Esophagus muscularis mucosa (tissue), 4 donors: ENCODE data around the gene SRSF2.

Experiments
- EP300 ChIP-seq: sonication (generic); formaldehyde crosslinking; IDR thresholded peaks from one replicate; pipeline ENCODE4 v1.6.1; 2017; ENCODE audit warnings: antibody characterized with exemption
- POLR2A ChIP-seq: fragments of 450-650 bp; IDR thresholded peaks from one replicate; pipeline ENCODE4 v1.6.1; 2017; ENCODE audit warnings: antibody characterized with exemption, moderate library complexity, mild to moderate bottlenecking, low read depth
- POLR2AphosphoS5 ChIP-seq, 2 donors: sonication (generic); formaldehyde crosslinking; IDR thresholded peaks; one replicate each; pipeline ENCODE4 v1.6.1; 2017; ENCODE audit warnings: antibody characterized with exemption in 2 of 2
- TF ChIP-seq, protein P1 (sequence below), 3 experiments: fragments of 200-600 bp in 2 of 3; fragments of 450-650 bp in 1 of 3; sonication (generic) in 2 of 3; IDR thresholded peaks; one replicate each; pipeline ENCODE4 v1.5.1; 2017 to 2019; ENCODE audit warnings: antibody characterized with exemption in 3 of 3, mild to moderate bottlenecking in 2 of 3, moderate library complexity in 1 of 3

DNA sequence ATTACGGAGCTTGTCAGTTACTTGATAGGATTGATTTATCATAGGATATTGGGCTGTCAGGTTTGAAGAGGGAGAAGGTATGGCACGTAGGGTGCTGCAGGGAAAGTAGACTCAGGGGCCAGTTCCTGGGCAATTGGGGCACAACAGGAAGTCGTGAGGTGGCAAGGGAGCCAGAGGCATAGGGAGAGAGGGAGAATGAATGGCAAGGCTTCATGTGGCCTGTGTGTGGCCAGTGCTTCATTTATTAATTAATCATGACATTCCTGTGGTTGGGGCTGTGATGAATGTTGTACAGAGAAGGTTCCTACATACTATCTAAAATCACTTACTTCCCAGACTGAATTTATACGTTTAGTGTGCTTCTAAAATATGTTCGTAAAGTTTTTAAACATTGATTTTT is 20.1 kb upstream of the SRSF2 start:
- TF ChIP-seq, protein P1, sequence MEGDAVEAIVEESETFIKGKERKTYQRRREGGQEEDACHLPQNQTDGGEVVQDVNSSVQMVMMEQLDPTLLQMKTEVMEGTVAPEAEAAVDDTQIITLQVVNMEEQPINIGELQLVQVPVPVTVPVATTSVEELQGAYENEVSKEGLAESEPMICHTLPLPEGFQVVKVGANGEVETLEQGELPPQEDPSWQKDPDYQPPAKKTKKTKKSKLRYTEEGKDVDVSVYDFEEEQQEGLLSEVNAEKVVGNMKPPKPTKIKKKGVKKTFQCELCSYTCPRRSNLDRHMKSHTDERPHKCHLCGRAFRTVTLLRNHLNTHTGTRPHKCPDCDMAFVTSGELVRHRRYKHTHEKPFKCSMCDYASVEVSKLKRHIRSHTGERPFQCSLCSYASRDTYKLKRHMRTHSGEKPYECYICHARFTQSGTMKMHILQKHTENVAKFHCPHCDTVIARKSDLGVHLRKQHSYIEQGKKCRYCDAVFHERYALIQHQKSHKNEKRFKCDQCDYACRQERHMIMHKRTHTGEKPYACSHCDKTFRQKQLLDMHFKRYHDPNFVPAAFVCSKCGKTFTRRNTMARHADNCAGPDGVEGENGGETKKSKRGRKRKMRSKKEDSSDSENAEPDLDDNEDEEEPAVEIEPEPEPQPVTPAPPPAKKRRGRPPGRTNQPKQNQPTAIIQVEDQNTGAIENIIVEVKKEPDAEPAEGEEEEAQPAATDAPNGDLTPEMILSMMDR (IDR thresholded peaks at IDR 0.05), result no peak
- TF ChIP-seq POLR2AphosphoS5 (IDR thresholded peaks at IDR 0.05) (no peak), POLR2A (no peak), EP300 (no peak)
